HG03045 (cell line): Measurements from ENCODE around the gene FAM89A.
A peak's percentile ranks its signal among the peaks of the same experiment; 100 is the strongest.

ENCODE experiments used
- ATAC-seq: cut with Tn5 transposase; IDR thresholded peaks from one replicate; pipeline ENCODE4 v1.9.1; 2021; ENCODE audit warnings: mild to moderate bottlenecking, moderate library complexity; ENCODE audit not compliant: unreplicated experiment

FAM89A gene

DNA sequence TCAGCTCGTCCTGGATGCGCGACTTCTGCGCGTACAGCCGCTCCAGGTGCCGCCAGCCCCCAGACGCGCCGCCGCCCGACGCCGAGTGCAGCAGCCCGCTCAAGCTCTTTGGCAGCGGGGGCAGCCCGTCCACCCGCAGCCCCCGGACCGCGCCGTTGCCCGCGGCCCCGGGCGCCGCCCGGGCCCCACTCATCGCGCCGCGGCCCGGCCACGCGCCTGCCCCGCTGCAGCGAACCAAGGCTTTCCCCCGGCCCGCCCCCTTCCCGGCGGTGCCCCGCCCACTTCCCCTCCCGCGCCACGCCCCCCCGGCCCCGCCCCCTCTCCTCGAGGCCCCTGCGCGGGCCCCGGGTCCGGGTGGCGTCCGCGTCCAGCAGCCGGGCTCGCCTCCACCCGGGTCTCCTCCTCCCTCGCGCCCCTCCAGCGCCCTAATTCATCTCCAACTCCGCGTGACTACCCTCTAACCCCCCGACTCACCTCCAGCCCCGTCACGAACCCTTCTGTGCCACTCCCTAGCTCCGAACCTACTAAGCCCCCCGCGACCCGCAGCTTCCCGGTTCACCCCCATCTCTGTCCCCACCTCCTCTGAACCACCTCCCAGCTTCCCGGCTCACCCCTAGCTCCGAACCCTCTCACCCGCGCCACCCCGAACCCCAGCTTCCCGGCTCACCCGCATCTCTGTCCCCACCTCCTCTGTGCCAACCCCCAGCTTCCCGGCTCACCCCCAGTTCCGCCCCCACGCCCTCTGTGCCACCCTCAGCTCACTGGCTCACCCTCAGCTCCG lies at the start of gene FAM89A:
Gene FAM89A, minus strand, starts transcription at position 236 of the 781 bp plus-strand sequence. Its CDS starts 43 bp downstream, at position 193.
- ATAC-seq = peak; percentile 66

DNA sequence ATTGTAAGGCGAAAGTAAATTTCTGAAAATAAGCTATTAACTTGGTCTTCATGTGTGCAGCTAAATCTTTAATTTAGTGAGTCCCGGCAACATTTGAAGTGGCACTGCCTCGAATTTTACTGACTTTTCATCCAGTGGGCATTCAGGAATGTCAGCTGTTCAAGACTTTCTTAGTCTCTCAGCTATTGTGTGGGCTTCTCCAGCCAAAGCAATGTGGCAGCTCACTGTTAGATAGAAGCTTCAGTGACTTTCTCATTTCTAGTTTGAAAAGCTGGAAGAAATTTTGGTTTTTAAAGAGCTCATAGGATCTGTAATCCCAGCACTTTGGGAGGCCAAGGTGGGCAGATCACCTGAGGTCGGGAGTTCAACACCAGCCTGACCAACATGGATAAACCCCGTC lies 44.3 kb upstream of the FAM89A start:
- no peak for ATAC-seq

DNA sequence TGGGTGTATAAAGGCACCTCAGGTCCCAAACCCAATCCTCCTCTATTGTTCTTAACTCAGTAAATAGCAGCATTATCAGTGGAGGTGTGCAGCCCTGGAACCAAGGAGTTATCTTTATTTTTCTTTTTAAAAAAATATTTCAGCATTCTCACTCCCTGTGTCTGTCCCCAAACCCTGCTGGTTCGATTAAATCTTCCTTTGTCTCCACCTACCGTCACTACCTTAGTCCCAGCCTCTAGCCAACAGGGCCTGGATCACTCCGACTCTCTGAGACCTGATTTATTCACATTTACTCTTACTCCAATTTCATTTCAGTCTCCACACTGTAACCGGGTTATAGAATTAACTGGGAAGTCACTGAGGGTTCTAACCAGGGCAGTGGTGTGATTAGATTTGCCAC lies 39.1 kb upstream of the FAM89A start:
- ATAC-seq = no peak

DNA sequence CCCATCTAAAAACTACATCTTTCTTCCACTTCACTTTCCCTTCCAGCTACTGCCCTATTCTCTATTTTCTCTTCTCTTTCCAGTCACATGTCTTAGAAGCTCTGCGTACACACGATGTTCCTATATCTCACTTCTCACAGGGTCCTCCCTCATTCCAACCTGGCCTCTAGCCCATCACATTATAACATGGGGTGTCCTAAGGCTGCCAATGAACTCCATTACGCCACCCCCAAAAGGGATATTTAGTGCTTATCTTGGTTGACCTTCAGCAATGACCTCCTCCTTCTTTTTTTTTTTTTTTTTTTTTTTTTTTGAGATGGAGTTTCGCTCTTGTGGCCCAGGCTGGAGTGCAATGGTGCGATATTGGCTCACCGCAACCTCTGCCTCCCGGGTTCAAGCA lies 38.2 kb upstream of the FAM89A start:
- ATAC-seq = no peak

DNA sequence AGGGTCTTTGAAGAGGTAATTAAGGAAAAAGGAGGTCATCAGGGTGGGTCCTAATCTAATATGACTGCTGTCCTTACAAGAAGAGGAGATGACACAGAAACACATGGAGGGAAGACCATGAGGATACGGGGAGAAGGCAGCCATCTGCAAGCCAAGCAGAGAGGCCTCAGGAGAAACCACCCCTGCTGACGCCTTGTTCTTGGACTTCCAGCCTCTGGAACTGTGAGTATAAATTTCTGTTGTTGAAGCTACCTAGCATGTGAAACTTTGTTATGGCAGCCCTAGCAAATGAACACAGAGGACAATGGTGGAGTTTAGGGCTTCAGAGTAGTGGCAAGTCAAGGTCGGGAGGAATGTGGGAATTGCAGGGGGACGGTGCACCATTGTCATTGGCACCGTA lies 36.7 kb upstream of the FAM89A start:
- ATAC-seq = no peak

DNA sequence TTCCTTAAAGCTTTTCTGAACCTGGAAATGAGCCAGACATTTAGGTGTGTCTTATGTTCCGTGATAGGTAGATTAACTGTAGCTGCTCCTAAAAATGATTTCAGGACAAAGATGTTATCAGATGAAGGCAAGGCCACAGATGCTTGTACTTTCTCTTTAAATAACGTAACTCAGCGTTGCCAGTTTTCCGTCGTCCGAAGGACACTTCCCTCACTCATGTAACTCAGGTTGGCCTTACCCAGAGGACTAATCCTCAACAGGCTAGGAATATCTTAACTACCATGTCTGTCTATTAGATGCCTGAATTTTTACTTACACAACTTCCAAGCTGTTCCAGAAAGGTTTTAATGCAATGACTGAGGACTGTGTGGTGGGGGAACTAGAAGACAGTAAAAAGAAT lies 35.4 kb upstream of the FAM89A start:
- ATAC-seq = no peak

DNA sequence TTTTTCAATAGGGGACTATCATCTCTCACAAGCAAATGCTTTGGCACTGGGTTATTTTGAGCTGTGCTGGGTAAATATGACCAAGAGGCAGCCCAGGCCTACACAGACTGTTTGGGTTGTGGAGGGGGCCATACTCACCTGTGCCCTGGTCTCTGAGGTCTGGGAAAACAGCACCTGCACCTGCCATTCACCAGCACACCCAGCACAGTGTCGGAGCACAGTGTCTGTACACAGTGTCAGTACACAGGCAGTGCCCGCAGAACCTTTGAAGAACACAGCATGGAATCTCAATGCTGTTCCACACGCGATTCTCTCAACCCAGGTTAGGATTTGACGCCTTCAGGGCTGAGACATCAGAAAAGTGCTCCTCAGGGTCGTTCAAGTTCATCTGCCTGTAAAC lies 35.0 kb upstream of the FAM89A start:
- no peak for ATAC-seq

DNA sequence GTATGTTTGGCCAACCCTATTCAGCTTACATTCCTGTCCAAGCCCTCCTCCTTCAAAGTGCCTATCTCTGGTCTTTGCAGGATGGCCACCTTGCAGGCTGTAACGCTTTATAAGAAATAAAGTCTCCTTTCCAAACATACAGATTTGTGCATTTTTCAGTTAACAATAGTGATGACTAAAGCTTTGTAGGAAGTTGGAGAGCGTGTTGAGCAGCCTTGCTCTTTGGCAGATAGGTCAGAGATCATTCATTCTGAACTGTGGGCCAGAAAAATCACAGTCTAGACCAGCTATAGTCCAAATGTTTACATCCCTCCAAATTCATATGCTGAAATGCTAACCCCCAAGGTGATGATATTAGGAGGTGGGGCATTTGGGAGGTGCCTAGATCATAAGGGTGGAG lies 34.0 kb upstream of the FAM89A start:
- ATAC-seq = no peak

DNA sequence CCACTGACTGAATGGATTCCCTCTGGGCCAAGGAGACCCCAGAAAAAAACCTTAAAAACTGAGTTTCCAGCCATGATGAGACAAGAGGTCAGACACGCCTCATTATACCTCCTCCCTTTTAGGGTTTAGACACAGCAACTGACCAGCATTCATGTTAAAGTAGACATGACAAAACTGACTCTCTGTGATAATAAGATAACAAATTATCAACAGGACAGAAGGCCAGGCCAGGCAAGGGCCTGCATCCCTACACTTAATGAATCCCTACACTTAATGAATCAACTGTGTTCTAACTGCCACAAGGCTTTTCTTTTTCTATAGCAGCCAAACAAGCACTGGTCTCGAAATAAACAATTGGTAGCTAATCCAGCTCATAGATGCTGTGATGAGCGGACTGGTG lies 33.3 kb upstream of the FAM89A start:
- no peak for ATAC-seq

DNA sequence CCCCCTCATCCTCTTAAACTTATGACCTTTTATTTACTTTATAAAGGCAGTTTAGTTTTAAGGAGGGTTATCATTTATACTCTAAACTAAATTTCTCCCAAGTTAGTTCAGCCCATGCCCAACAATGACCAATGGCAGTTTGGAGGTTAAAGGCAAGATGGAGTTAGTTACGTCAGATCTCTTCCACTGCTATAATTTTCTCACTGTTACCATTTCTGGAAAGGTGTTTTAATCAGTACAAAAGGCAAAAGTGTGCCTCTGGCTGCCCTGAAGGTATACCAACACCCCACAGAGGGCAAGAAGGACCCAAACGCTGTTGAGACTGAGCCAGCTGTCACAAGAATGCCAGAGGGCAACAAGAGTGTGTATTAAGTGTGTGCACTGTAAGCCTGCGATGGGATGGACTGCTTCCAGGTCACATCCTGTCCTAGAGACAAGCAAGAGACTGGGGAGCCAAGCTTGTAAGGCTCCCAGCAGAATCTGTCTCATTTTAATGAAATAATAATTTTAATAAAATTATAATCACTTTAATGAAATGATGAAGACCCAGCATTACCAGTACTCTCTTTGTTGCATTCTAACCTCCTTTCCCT lies 32.5 kb upstream of the FAM89A start:
- no peak for ATAC-seq

DNA sequence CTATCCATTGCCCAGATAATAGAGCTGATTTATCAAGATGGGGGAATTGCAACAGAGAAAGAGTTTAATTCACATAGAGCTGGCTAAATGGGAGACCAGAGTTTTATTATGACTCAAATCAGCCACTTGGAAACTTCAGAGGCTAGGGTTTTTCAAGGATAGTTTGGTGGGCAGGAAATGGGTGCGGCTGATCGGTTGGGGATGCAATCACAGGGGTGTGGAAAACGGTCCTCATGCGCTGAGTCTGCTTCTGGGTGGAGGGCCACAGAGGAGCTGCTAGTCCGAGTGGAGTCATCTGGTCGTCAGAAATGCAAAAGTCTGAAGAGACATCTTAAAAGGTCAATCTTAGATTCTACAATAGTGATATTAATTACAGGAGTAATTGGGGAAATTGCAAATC lies 32.0 kb upstream of the FAM89A start:
- ATAC-seq = no peak

DNA sequence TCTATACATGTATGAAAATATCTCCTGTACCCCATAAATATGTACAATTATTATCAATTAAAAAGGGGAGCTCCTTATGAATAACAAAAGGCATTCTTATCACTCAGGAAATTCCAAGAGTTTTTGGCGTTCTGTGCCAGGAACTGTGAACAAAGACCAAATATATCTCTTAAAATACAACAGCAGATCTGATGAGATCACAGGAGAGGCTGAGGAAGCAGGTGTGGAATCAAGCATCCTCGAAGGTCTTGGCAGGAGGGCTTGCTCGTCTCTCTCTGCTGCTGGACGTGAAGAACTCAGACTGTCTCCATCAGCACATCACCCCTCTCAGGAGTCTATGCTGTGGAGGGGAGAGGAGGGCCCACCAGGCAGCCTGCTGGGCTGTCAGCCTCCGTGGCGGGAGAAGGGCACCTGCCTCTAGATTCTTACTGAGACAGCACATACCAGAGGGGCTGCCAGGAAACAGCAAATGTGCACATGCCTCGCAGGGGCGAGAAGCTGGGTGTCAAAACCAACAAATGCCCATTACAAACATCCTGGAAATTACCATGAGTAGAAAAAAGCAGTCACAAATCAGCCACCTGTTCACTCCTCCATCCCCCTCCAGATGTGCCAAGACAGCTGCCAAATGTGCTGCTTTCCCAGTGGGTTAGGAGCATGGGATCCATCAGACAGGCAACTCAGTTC lies 30.8 kb upstream of the FAM89A start:
- no peak for ATAC-seq

DNA sequence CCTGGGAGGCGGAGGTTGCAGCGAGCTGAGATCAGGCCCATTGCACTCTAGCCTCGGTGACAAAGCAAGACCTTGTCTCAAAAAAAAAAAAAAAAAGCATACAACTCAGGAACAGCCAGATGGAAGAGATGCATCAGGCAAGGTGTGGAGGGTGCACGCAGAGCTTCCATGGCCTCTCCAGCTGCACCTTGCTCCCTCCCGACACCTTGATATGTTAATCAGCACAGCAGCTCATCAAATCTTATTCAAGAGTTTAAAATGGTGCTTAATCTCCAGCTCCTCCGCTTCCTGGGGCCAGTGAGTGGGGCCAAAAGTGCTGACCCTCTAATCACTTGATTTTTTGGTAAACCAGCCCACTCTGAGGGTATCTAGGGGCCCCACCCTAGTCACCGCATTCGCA lies 29.3 kb upstream of the FAM89A start:
- ATAC-seq = no peak

DNA sequence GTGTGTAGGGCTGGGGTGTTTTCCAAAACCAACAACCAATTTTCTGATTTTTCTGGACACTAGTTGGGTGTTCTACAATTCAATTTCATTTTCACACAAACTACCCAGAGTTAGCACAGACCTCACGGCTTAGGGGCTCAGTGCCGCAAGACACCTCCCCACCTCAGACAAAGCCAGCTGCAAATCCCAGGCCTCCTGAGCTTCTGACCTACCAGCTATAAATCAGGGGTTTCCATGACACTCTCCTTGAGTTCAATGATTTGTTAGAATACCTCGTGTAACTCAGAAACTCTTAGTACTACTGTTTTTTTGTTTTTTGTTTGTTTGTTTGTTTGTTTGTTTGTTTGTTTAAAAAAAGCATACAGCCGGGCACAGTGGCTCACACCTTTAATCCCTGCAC lies 28.7 kb upstream of the FAM89A start:
- no peak for ATAC-seq

DNA sequence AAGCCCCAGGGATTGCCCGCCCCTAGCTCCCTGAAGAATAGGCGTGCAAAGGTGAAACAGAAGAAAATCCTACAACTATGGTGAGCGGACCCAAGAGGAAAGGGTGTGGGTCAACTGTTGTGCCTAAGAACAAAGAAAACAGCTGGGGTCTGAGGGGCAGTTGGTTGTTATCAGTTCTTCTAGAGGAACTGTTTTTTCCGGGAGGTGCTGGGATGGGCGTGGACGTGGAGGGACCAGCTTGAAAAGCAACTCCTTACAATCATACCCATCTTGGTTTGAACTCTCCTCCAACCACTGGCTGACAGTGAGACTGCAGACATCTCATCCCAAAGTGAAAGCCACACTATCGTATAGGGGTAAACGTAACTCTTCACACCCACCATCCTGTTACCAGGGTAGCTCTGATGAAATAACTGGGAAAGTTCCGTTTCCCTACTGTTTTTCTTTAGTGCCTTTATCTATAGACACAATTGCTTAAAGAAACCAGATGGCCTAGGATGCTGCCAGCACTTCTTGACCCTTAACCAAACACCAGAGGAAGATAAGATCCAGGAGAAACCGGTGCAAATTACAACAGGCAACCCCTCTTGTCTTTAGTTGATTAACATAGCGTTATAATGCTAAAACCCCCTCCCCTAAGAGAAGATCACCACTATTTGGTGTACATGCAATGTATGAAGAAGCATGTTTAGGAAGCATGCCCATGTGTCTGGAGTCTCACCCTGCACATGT lies 25.6 kb upstream of the FAM89A start:
- no peak for ATAC-seq

DNA sequence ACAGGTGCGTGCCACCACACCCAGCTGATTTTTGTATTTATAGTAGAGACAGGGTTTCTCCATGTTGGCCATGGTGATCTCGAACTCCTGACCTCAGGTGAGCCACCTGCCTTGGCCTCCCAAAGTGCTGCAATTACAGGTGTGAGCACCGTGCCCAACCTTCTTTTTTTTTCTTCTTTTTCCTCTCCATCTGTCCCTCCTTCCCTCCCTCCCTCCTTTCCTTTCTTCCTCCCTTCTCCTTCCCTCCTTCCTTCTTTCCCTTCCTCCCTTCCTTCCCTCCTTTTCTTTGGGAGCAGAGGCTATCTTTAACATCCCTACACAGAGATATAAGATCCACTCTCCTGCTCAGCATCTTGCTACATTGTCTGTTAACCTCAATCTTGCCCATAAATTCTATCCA lies 24.4 kb upstream of the FAM89A start:
- no peak for ATAC-seq

DNA sequence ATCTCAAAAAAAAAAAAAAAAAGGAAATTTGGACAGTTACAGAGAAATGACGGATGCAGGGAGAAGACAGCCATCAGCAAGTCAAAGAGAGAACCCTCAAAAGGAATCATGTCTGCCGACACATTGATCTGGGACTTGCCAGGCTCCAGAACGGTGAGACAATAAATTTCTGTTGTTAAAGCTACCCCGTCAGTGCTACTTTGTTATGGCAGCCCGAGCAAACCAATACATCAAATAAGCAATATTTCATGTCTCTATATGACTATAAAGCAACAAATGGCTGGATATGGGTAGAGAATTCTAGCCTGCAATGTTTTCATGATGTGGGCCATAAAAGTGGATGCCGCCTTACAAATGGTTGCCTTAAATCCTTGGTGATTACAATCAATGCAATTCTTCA lies 23.3 kb upstream of the FAM89A start:
- ATAC-seq = no peak

DNA sequence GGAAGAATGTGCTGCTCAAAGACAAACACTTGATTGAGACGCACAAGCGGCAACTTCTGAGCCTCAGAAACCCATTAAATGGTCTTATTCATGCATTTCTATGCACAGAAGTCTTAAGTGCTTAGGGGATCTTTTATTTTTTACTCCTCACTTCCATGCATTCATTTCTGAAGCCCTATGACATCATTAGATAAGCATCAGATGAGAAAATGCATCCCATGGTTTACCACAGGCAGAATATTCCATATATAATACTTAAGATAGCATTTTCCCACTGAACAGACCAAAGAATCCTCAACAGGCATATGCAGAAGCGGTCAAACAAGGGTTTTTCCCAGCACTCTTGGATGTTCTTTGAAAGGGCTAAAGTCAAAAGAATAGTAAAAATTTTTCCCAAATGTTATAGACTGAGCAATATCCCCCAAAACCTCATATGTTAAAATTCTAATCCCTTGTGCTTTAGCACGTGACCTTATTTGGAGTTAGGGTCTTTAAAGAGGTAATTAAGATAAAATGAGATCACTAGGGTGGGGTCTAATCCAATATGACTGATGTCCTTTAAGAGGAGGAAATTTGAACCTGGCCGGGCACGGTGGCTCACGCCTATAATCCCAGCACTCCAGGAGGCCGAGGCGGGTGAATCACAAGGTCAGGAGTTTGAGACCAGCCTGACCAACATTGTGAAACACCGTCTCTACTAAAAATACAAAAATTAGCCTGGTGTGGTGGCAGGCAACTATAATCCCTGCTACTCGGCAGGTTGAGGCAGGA lies 22.6 kb upstream of the FAM89A start:
- no peak for ATAC-seq

DNA sequence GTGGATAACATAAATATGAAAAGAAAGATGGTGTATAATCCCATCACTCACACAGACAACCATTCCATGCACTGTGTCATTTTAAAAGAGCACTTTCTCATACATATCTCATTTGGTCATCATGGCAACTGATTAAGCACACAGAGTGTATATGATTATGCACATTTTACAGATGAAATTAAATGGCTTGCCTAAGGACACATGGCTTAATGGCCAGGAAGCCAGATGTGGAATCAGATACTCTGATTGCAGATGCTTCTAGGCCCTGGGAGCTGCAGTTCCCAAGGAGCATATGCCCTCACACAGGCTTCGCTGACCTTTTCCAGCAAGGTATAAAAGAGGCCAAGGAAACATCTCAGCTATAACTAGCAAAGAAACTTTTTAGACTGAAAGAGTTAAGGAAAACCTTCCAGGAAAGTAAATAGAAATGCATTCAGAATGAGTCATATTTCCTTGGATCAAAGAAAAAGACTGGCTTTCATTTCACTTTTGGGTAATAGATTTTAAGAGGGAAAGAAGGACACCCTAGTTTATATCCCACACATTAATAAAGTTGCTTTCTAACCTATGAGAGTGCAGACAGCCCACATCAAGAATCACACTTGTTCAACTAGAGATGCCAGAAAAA lies 19.6 kb upstream of the FAM89A start:
- ATAC-seq = no peak

DNA sequence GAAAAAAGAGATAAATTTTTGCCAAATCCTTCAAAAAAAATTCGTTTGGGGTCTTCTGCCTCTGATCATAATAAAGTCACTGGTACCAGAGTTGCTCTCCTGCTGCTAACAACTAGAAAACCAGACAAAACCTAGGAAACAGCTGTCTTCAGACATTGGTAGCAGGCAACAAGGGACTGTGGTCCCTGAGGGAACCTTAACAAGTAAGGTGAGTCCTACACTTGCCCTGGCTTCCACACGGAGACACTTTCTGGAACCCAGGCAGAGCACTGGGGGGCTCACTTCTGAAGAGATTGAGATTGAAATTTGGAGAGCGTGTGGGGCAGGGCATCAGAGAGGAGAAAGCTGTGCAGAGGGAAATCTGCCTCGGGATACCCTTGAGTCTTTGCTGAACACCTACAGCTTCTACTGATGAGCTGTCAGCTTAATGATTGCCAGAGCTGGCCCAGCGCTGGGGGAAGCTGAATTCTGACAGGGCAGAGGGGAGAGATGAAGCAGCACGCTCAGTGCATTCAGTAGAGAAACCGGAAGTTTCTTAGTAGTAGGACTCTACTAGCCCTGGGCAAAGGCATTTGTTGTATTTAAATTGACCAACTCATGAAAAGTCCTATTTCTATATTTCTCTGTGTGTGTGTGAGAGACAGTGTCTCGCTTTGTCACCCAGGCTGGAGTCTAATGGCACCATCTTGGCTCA lies 18.5 kb upstream of the FAM89A start:
- no peak for ATAC-seq
